A549 (cell line): ENCODE results near the gene MEIOSIN. TPM values are rescaled to one million over a fixed set of nuclear protein-coding genes. Genes with fewer than 3 reads are reported as not detected.
"Not testable (repeated sequence)": the region's sequence is repeated elsewhere in the genome, so short reads cannot be mapped to it uniquely, and the experiment has no call there.

Source experiments
- ATAC-seq, 2 experiments: fragments of 200-7000 bp in 1 of 2; fragments of >200 bp in 1 of 2; cut with Nextera tagmentation in 1 of 2; cut with Tn5 transposase in 1 of 2; 3 replicates each; pipeline versions ENCODE4 v1.8.0 to v1.9.1; 2018 to 2020; ENCODE audit warnings: mild to moderate bottlenecking in 1 of 2, moderate library complexity in 1 of 2
- CTCF ChIA-PET: fragments of 300-600 bp; sonication (Branson Sonifier 250); formaldehyde crosslinking; extraction: SDS; loops from one replicate; lab custom pipeline; 2021; ENCODE audit warnings: antibody characterized with exemption, inconsistent platforms; lab: Yijun Ruan, JAX
- POLR2A ChIA-PET: fragments of 350-600 bp; formaldehyde crosslinking; extraction: SDS; loops from one replicate; lab custom pipeline; 2021; ENCODE audit warnings: antibody characterized with exemption, inconsistent platforms; lab: Yijun Ruan, JAX
- DNase-seq, 2 experiments: peaks; one replicate each; pipeline versions ENCODE4 v3.0.0 to v3.0.0-alpha.2; 2011 to 2016; ENCODE audit warnings: low read depth in 1 of 2, low spot score in 1 of 2
- FAIRE-seq: peaks from 2 replicates; lab custom pipeline; 2011; peaks lifted over from hg19 to GRCh38; lab: Jason Lieb, UNC
- H3K27ac ChIP-seq, 2 experiments: fragments of >200 bp; sonication (Bioruptor Twin); formaldehyde crosslinking; 3 replicates each; pipeline ENCODE4 v1.5.1; 2016 to 2017
- H3K4me1 ChIP-seq: fragments of >200 bp; sonication (Bioruptor Twin); formaldehyde crosslinking; 3 replicates; pipeline ENCODE4 v1.6.1; 2016
- H3K4me2 ChIP-seq: fragments of >200 bp; sonication (Bioruptor Twin); formaldehyde crosslinking; 3 replicates; pipeline ENCODE4 v1.6.1; 2016
- H3K4me3 ChIP-seq: fragments of >200 bp; sonication (Bioruptor Twin); formaldehyde crosslinking; 3 replicates; pipeline ENCODE4 v1.5.1; 2016
- H3K9me3 ChIP-seq: fragments of >200 bp; sonication (Bioruptor Twin); formaldehyde crosslinking; 3 replicates; pipeline ENCODE4 v1.6.1; 2016
- ATOH8 ChIP-seq: fragments of 250-450 bp; sonication (Bioruptor Pico); IDR thresholded peaks from 2 replicates; pipeline ENCODE4 v1.5.0; 2020; ENCODE audit warnings: low read depth, mild to moderate bottlenecking, moderate library complexity
- CBX8 ChIP-seq: fragments of 200-600 bp; sonication (generic); IDR thresholded peaks from 2 replicates; pipeline ENCODE4 v1.6.1; 2016
- CHD2 ChIP-seq: fragments of 150-350 bp; IDR thresholded peaks from 2 replicates; pipeline ENCODE4 v1.6.1; 2014; ENCODE audit warnings: low read length; ENCODE audit not compliant: partially characterized antibody
- CHD4 ChIP-seq: fragments of 200-600 bp; sonication (generic); IDR thresholded peaks from 2 replicates; pipeline ENCODE4 v1.6.1; 2016; ENCODE audit warnings: antibody characterized with exemption, mild to moderate bottlenecking, borderline replicate concordance
- E2F6 ChIP-seq: IDR thresholded peaks from 2 replicates; pipeline ENCODE4 v1.6.1; 2012; ENCODE audit warnings: low read depth, borderline replicate concordance
- FOSL2 ChIP-seq, 2 experiments: fragments of 450-650 bp in 1 of 2; fragments of >200 bp in 1 of 2; sonication (Bioruptor Twin) in 1 of 2; formaldehyde crosslinking; IDR thresholded peaks; 2 replicates each; pipeline versions ENCODE4 v1.5.0 to v1.6.1; 2016 to 2020; ENCODE audit warnings: mild to moderate bottlenecking in 1 of 2, moderate library complexity in 1 of 2
- HOXA7 ChIP-seq: fragments of 250-450 bp; sonication (Bioruptor Pico); IDR thresholded peaks from 2 replicates; pipeline ENCODE4 v1.5.0; 2020; ENCODE audit warnings: mild to moderate bottlenecking, moderate library complexity
- MAFK ChIP-seq: fragments of 450-650 bp; IDR thresholded peaks from 2 replicates; pipeline ENCODE4 v1.6.1; 2014; ENCODE audit not compliant: partially characterized antibody
- NPAS2 ChIP-seq: fragments of 250-450 bp; sonication (Bioruptor Pico); IDR thresholded peaks from 2 replicates; pipeline ENCODE4 v1.8.0; 2022; ENCODE audit warnings: mild to moderate bottlenecking, moderate library complexity, borderline replicate concordance
- POLR2A ChIP-seq: IDR thresholded peaks from 2 replicates; pipeline ENCODE4 v1.6.1; 2012; ENCODE audit warnings: mild to moderate bottlenecking, low read length
- SREBF2 ChIP-seq: fragments of 450-650 bp; IDR thresholded peaks from 2 replicates; pipeline ENCODE4 v1.6.1; 2014; ENCODE audit warnings: mild to moderate bottlenecking, moderate library complexity
- TP53 ChIP-seq: fragments of 250-450 bp; sonication (Bioruptor Pico); IDR thresholded peaks from 2 replicates; pipeline ENCODE4 v1.5.0; 2021; ENCODE audit warnings: mild to moderate bottlenecking, moderate library complexity
- ZFP36 ChIP-seq: fragments of 450-650 bp; IDR thresholded peaks from 2 replicates; pipeline ENCODE4 v1.6.1; 2014; ENCODE audit warnings: borderline replicate concordance; ENCODE audit not compliant: partially characterized antibody
- WGBS: methylation state at CpG from one replicate; pipeline ENCODE4 v1.1.6; 2017; ENCODE audit errors: missing lambda C conversion rate; 5-methylcytosine and 5-hydroxymethylcytosine counted together
- polyA plus RNA-seq, 4 experiments: library from polyadenylated mRNA; depleted of rRNA in 3 of 4; stranded (reverse); fragments of >200 nt; fragmentation: RNase III in 1 of 4; extraction: RNeasy Plus Mini Kit Qiagen cat#74134 plus additional on column Dnase treatment in 1 of 4; gene quantifications; 2 replicates in 3 of 4; 3 replicates in 1 of 4; pipeline ENCODE4 v1.2.3, GENCODE V29; 2011 to 2017
- TF ChIP-seq, protein P1 (sequence below): fragments of 250-450 bp; sonication (Bioruptor Pico); IDR thresholded peaks from 2 replicates; pipeline ENCODE4 v1.5.0; 2021; ENCODE audit warnings: mild to moderate bottlenecking, moderate library complexity, borderline replicate concordance
- TF ChIP-seq, protein P2 (sequence below): fragments of 200-600 bp; sonication (generic); IDR thresholded peaks from 2 replicates; pipeline ENCODE4 v1.6.1; 2016; ENCODE audit warnings: antibody characterized with exemption, mild to moderate bottlenecking, moderate library complexity

The MEIOSIN gene
- polyA plus RNA-seq, 2 of the 4 experiments (the other 2 are of a cell fraction): not detected

DNA sequence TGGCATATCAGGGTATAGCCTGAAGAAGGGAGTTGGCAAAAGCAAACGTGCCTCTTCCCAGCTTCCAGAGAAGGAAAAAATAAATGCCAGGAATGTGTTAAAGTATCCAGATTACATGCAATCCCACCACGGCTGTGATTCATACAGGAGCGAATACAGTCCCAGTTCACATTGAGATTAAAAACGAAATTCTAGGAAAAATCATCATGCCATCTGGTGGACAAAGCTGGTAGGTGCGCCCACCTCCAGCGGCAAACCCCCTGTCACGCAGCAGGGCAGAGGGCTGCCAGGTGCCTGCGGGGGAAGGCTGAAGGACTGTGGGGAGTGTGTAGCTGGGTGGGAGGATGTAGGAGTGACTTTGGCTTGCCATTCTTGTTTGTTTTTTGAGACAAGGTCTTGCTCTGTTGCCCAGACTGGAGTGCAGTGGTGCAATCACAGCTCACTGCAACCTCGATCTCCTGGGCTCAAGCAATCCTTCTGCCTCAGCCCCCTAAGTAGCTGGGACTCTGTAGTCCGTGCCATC is 65.8 kb downstream of the MEIOSIN start (continued):
- TF ChIP-seq, protein P1, sequence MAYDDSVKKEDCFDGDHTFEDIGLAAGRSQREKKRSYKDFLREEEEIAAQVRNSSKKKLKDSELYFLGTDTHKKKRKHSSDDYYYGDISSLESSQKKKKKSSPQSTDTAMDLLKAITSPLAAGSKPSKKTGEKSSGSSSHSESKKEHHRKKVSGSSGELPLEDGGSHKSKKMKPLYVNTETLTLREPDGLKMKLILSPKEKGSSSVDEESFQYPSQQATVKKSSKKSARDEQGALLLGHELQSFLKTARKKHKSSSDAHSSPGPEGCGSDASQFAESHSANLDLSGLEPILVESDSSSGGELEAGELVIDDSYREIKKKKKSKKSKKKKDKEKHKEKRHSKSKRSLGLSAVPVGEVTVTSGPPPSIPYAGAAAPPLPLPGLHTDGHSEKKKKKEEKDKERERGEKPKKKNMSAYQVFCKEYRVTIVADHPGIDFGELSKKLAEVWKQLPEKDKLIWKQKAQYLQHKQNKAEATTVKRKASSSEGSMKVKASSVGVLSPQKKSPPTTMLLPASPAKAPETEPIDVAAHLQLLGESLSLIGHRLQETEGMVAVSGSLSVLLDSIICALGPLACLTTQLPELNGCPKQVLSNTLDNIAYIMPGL (CRISPR knock-in tag): no peak
- TF ChIP-seq, protein P2, sequence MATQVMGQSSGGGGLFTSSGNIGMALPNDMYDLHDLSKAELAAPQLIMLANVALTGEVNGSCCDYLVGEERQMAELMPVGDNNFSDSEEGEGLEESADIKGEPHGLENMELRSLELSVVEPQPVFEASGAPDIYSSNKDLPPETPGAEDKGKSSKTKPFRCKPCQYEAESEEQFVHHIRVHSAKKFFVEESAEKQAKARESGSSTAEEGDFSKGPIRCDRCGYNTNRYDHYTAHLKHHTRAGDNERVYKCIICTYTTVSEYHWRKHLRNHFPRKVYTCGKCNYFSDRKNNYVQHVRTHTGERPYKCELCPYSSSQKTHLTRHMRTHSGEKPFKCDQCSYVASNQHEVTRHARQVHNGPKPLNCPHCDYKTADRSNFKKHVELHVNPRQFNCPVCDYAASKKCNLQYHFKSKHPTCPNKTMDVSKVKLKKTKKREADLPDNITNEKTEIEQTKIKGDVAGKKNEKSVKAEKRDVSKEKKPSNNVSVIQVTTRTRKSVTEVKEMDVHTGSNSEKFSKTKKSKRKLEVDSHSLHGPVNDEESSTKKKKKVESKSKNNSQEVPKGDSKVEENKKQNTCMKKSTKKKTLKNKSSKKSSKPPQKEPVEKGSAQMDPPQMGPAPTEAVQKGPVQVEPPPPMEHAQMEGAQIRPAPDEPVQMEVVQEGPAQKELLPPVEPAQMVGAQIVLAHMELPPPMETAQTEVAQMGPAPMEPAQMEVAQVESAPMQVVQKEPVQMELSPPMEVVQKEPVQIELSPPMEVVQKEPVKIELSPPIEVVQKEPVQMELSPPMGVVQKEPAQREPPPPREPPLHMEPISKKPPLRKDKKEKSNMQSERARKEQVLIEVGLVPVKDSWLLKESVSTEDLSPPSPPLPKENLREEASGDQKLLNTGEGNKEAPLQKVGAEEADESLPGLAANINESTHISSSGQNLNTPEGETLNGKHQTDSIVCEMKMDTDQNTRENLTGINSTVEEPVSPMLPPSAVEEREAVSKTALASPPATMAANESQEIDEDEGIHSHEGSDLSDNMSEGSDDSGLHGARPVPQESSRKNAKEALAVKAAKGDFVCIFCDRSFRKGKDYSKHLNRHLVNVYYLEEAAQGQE: no peak

- WGBS: 84% methylated on average over 5 of the region's 5 CpGs
- H3K9me3 ChIP-seq, H3K4me3 ChIP-seq, DNase-seq, FAIRE-seq: not testable (repeated sequence)
- peak overlapping the region; percentile 37; the same call in 2 of the 3 replicates for H3K4me2 ChIP-seq
- H3K27ac ChIP-seq: peak overlapping the region in 1 of 2 experiments; percentile 66; a peak in 2 of 6 replicates
- CTCF ChIA-PET: interaction anchor here (0.7 to 74.3 kb wide), 24 partner anchors 9 to 277 kb away, joined by 3 to 2204 read pairs (median 4); partner anchors contain the start of genes DMPK, DMWD, FBXO46 and FOXA3
- peak in 1 of 2 experiments; percentile 14; a peak in 3 of 6 replicates for ATAC-seq
- POLR2A ChIA-PET: interaction anchor here (0.9 to 2.6 kb wide), 5 partner anchors 17 to 64 kb away, joined by 3 to 23 read pairs (median 4); partner anchors contain the start of genes DMPK and SIX5
- peaks cover 18% of the 10 kb centered on the region for H3K4me1 ChIP-seq
These were observed 66.3 kb downstream of the MEIOSIN start for GRCh38 chr19:45799541-45799940.

DNA sequence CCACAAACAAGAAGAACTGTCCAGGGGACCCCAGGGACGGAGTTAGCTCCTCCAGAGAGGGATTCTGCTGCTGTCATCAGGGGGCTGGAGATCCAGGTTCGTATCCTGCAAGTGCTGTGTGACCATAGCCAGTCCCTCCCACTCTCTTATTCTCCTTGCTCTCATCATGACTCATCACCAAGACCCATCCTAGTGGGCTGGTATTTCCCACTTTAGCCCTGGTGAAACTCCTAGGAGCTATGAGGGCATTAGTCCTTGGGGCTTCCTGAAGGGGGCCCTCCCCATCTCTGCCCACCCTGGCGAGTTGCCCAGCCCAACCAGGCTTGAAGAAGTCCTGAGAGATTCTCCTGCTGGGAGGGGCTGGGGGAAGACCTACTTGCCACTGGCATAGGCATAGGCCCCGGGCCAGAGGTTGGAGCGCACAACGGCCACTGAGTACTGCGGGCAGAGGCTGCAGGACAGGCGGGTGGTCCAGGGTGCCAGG is 66.9 kb downstream of the MEIOSIN start:
- no peak for FAIRE-seq
- H3K4me3 ChIP-seq: no peak overlapping the region
- H3K27ac ChIP-seq: peak overlapping the region; percentile 27 to 66; a peak in 4 of 6 replicates
- DNase-seq: peak in 1 of 2 experiments; percentile 65
- TF ChIP-seq ATOH8 (no peak), ZFP36 (peak; percentile 24), CHD2 (no peak), POLR2A (no peak), MAFK (peak; percentile 11), NPAS2 (CRISPR knock-in tag) (no peak), FOSL2 (IDR thresholded peaks at IDR 0.05) (no peak), FOSL2 (CRISPR knock-in tag; IDR thresholded peaks at IDR 0.05) (peak; percentile 77)
- ATAC-seq: peak; percentile 32 to 63; a peak in 4 of 6 replicates
- peaks cover 18% of the 10 kb centered on the region for H3K4me1 ChIP-seq
- peak overlapping the region; percentile 20; the same call in 2 of the 3 replicates for H3K4me2 ChIP-seq
- no peaks in the 10 kb centered on the region for H3K9me3 ChIP-seq
- POLR2A ChIA-PET: interaction anchor here (1.8 to 2.6 kb wide), 2 partner anchors 29 to 31 kb away, joined by 12 to 23 read pairs; partner anchors contain the start of gene SIX5
- 64% methylated on average over 7 of the region's 8 CpGs for WGBS
- CTCF ChIA-PET: interaction anchor here (0.6 to 74.3 kb wide), 17 partner anchors 8 to 317 kb away, joined by 3 to 2204 read pairs (median 6); partner anchors contain the start of genes DMPK, DMWD, FBXO46 and FOXA3

DNA sequence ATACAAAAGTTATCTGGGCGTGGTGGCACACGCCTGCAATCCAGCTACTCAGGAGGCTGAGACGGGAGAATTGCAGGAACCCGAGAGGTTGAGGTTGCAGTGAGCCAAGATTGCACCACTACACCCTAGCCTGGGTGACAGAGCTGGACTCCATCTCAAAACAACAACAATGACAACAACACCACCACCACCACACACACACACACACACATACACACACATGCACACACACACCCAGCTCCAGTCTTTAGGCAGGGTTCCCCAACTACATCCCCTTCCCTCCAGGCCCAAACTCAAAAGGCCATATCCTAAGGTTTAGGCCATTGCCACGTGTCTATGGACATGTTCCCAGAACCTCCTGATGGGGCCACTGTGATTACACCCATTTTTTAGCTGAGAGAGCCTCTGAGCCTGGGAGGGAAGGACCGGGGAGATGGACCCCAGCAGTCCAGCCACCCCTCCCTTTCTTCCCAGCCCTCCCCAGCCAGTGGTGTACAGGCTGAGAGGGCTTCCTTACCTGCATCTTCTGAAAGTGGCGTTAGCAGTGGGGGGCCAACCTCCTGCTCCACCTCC is 68.5 kb downstream of the MEIOSIN start:
- FAIRE-seq (no peak), ATAC-seq (0 out of 6 replicates have a peak, but pooled peaks of 1 of the 2 experiments have one; percentile 6), DNase-seq (no peak)
- TF ChIP-seq MAFK (no peak), E2F6 (no peak), CBX8 (no peak), TP53 (CRISPR knock-in tag) (no peak), HOXA7 (CRISPR knock-in tag) (no peak), CHD4 (no peak), CHD2 (no peak), SREBF2 (no peak)
- Histone ChIP-seq H3K4me1 (peaks cover 18% of the 10 kb centered on the region), H3K4me3 (no peak overlapping the region), H3K27ac (no peak overlapping the region; a peak in 1 of 6 replicates), H3K4me2 (no peak overlapping the region), H3K9me3 (no peaks in the 10 kb centered on the region)
- 78% methylated on average over 7 of the region's 7 CpGs for WGBS
- POLR2A ChIA-PET: interaction anchor here (0.7 to 0.9 kb wide), 2 partner anchors 31 to 32 kb away, joined by 3 to 4 read pairs; partner anchors contain the start of gene SIX5
- CTCF ChIA-PET: interaction anchor here (0.6 to 74.3 kb wide), 8 partner anchors 6 to 227 kb away, joined by 3 to 2204 read pairs (median 4); partner anchors contain the start of genes DMPK, DMWD, FOXA3 and QPCTL
